ENCODE measurements around the gene FOXL2.

Gene FOXL2

DNA sequence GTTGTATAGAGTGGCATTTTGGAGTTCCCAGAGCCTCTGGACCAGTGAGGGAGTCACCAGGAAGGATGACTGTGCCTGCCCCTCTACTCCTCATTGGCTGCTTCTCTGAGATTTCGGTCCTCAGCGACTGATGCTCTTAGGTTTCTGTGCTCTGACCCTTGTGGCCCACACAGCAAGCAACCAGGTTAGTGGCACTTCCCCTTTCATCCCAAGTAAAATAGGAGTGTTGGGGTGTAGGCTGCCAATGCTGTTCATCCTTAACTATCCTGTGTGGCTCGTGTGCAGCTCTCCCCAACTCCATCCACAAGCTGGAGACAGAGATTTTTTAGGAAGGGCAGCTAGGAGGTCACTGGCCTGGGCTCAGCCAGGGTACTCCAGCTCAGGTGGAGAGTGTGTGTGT, 37.9 kb upstream of the FOXL2 start:
- TF ChIP-seq, protein P1, sequence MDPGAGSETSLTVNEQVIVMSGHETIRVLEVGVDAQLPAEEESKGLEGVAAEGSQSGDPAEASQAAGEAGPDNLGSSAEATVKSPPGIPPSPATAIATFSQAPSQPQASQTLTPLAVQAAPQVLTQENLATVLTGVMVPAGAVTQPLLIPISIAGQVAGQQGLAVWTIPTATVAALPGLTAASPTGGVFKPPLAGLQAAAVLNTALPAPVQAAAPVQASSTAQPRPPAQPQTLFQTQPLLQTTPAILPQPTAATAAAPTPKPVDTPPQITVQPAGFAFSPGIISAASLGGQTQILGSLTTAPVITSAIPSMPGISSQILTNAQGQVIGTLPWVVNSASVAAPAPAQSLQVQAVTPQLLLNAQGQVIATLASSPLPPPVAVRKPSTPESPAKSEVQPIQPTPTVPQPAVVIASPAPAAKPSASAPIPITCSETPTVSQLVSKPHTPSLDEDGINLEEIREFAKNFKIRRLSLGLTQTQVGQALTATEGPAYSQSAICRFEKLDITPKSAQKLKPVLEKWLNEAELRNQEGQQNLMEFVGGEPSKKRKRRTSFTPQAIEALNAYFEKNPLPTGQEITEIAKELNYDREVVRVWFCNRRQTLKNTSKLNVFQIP (CRISPR knock-in tag; IDR thresholded peaks at IDR 0.05; ENCODE audit: borderline replicate concordance, low read depth) = no peak
- TF ChIP-seq ESRRG (CRISPR knock-in tag; IDR thresholded peaks at IDR 0.05) (no peak), GLIS3 (CRISPR knock-in tag; IDR thresholded peaks at IDR 0.05) (no peak), ZFP30 (CRISPR knock-in tag; IDR thresholded peaks at IDR 0.05) (no peak), ZFP3 (CRISPR knock-in tag; IDR thresholded peaks at IDR 0.05) (no peak), ARNTL (CRISPR knock-in tag; IDR thresholded peaks at IDR 0.05; ENCODE audit: borderline replicate concordance, low read depth) (no peak), ISL1 (CRISPR knock-in tag; IDR thresholded peaks at IDR 0.05) (no peak), RARB (CRISPR knock-in tag; IDR thresholded peaks at IDR 0.05) (no peak), OSR1 (CRISPR knock-in tag; IDR thresholded peaks at IDR 0.05) (no peak), BACH2 (CRISPR knock-in tag; IDR thresholded peaks at IDR 0.05; ENCODE audit: borderline replicate concordance) (no peak), ZNF565 (CRISPR knock-in tag; conservative IDR thresholded peaks at IDR 0.05; ENCODE audit: low read depth) (no peak)
- TF ChIP-seq, protein P2, sequence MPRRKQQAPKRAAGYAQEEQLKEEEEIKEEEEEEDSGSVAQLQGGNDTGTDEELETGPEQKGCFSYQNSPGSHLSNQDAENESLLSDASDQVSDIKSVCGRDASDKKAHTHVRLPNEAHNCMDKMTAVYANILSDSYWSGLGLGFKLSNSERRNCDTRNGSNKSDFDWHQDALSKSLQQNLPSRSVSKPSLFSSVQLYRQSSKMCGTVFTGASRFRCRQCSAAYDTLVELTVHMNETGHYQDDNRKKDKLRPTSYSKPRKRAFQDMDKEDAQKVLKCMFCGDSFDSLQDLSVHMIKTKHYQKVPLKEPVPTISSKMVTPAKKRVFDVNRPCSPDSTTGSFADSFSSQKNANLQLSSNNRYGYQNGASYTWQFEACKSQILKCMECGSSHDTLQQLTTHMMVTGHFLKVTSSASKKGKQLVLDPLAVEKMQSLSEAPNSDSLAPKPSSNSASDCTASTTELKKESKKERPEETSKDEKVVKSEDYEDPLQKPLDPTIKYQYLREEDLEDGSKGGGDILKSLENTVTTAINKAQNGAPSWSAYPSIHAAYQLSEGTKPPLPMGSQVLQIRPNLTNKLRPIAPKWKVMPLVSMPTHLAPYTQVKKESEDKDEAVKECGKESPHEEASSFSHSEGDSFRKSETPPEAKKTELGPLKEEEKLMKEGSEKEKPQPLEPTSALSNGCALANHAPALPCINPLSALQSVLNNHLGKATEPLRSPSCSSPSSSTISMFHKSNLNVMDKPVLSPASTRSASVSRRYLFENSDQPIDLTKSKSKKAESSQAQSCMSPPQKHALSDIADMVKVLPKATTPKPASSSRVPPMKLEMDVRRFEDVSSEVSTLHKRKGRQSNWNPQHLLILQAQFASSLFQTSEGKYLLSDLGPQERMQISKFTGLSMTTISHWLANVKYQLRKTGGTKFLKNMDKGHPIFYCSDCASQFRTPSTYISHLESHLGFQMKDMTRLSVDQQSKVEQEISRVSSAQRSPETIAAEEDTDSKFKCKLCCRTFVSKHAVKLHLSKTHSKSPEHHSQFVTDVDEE (CRISPR knock-in tag; IDR thresholded peaks at IDR 0.05) = no peak
- no peak for ATAC-seq

DNA sequence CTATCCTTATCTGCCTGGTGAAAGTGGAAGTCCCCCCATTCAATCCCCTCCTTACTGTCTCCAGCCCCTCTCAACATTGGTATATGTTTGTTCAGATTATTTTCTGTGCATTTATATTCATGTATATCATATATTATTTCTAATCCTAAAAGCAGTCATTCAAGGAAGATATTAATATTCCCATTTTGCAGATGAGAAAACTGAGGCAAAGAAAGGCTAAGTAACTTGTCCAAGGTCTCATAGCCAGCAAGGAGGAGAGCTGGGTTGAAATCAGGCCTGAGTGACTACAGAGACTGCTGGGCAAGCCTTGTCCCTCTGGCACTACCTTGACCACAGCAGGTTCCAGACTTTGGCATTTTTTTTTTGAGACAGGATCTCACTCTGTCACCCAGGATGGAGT, 29.1 kb upstream of the FOXL2 start:
- TF ChIP-seq ZNF565 (CRISPR knock-in tag; conservative IDR thresholded peaks at IDR 0.05; ENCODE audit: low read depth) = no peak
- TF ChIP-seq CSDC2 (CRISPR knock-in tag; IDR thresholded peaks at IDR 0.05) = no peak
- no peak for TF ChIP-seq ESRRG (CRISPR knock-in tag; IDR thresholded peaks at IDR 0.05)
- no peak for TF ChIP-seq TOX (CRISPR knock-in tag; IDR thresholded peaks at IDR 0.05; ENCODE audit: borderline replicate concordance)
- no peak for TF ChIP-seq ZNF8 (CRISPR knock-in tag; IDR thresholded peaks at IDR 0.05)
- TF ChIP-seq, protein P3, sequence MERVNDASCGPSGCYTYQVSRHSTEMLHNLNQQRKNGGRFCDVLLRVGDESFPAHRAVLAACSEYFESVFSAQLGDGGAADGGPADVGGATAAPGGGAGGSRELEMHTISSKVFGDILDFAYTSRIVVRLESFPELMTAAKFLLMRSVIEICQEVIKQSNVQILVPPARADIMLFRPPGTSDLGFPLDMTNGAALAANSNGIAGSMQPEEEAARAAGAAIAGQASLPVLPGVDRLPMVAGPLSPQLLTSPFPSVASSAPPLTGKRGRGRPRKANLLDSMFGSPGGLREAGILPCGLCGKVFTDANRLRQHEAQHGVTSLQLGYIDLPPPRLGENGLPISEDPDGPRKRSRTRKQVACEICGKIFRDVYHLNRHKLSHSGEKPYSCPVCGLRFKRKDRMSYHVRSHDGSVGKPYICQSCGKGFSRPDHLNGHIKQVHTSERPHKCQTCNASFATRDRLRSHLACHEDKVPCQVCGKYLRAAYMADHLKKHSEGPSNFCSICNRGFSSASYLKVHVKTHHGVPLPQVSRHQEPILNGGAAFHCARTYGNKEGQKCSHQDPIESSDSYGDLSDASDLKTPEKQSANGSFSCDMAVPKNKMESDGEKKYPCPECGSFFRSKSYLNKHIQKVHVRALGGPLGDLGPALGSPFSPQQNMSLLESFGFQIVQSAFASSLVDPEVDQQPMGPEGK (CRISPR knock-in tag; IDR thresholded peaks at IDR 0.05; ENCODE audit: borderline replicate concordance) = no peak
- no peak for TF ChIP-seq ARNTL (CRISPR knock-in tag; IDR thresholded peaks at IDR 0.05; ENCODE audit: borderline replicate concordance, low read depth)
- no peak for TF ChIP-seq ZFP3 (CRISPR knock-in tag; IDR thresholded peaks at IDR 0.05)
- TF ChIP-seq, protein P2 (CRISPR knock-in tag; IDR thresholded peaks at IDR 0.05) = no peak
- no peak for TF ChIP-seq RARB (CRISPR knock-in tag; IDR thresholded peaks at IDR 0.05)
- TF ChIP-seq PPARA (CRISPR knock-in tag; IDR thresholded peaks at IDR 0.05; ENCODE audit: borderline replicate concordance) = no peak
- TF ChIP-seq BACH2 (CRISPR knock-in tag; IDR thresholded peaks at IDR 0.05; ENCODE audit: borderline replicate concordance) = no peak
- TF ChIP-seq, protein P4, sequence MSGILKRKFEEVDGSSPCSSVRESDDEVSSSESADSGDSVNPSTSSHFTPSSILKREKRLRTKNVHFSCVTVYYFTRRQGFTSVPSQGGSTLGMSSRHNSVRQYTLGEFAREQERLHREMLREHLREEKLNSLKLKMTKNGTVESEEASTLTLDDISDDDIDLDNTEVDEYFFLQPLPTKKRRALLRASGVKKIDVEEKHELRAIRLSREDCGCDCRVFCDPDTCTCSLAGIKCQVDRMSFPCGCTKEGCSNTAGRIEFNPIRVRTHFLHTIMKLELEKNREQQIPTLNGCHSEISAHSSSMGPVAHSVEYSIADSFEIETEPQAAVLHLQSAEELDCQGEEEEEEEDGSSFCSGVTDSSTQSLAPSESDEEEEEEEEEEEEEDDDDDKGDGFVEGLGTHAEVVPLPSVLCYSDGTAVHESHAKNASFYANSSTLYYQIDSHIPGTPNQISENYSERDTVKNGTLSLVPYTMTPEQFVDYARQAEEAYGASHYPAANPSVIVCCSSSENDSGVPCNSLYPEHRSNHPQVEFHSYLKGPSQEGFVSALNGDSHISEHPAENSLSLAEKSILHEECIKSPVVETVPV (CRISPR knock-in tag; IDR thresholded peaks at IDR 0.05) = no peak
- no peak for TF ChIP-seq SNAI2 (CRISPR knock-in tag; IDR thresholded peaks at IDR 0.05)
- TF ChIP-seq TCF4 (CRISPR knock-in tag; IDR thresholded peaks at IDR 0.05; ENCODE audit: borderline replicate concordance) = no peak
- no peak for TF ChIP-seq ZC3H10 (CRISPR knock-in tag; IDR thresholded peaks at IDR 0.05)
- TF ChIP-seq, protein P5, sequence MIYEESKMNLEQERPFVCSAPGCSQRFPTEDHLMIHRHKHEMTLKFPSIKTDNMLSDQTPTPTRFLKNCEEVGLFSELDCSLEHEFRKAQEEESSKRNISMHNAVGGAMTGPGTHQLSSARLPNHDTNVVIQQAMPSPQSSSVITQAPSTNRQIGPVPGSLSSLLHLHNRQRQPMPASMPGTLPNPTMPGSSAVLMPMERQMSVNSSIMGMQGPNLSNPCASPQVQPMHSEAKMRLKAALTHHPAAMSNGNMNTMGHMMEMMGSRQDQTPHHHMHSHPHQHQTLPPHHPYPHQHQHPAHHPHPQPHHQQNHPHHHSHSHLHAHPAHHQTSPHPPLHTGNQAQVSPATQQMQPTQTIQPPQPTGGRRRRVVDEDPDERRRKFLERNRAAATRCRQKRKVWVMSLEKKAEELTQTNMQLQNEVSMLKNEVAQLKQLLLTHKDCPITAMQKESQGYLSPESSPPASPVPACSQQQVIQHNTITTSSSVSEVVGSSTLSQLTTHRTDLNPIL (CRISPR knock-in tag; IDR thresholded peaks at IDR 0.05; ENCODE audit: low read depth) = no peak
- TF ChIP-seq OSR1 (CRISPR knock-in tag; IDR thresholded peaks at IDR 0.05) = no peak
- no peak for TF ChIP-seq ISL1 (CRISPR knock-in tag; IDR thresholded peaks at IDR 0.05)
- ATAC-seq = no peak
